ENCODE measurements around the gene FOXA3.

FOXA3 gene

GRCh38 chr19:45884682-45885555 is 20.8 kb downstream of the FOXA3 start:
- Histone ChIP-seq H3K4me1 (no peaks in the 10 kb centered on the region), H3K27me3 (no peaks in the 10 kb centered on the region), H3K4me3 (ENCODE audit: low read depth, low read length) (peak overlapping the region; percentile 57), H3K36me3 (peaks cover 8% of the 10 kb centered on the region), H3K9me3 (no peaks in the 10 kb centered on the region)
- DNase-seq = peak; percentile 47
- TF ChIP-seq CTCF (IDR thresholded peaks at IDR 0.05; ENCODE audit: low read depth, low read length) = no peak

GRCh38 chr19:45885556-45886426 is 21.7 kb downstream of the FOXA3 start, which contains the start of gene IRF2BP1:
Gene IRF2BP1, minus strand, starts transcription at chr19:45886141. Its CDS starts 367 bp downstream, at chr19:45885774.
- no peak for TF ChIP-seq CTCF (IDR thresholded peaks at IDR 0.05; ENCODE audit: low read depth, low read length)
- Histone ChIP-seq H3K36me3 (peaks cover 8% of the 10 kb centered on the region), H3K4me1 (no peaks in the 10 kb centered on the region), H3K4me3 (ENCODE audit: low read depth, low read length) (peak within 1 kb of the TSS; percentile 57), H3K9me3 (no peaks in the 10 kb centered on the region), H3K27me3 (no peaks in the 10 kb centered on the region)
- peak; percentile 94 for DNase-seq

GRCh38 chr19:45886427-45887199 is 22.5 kb downstream of the FOXA3 start:
- peaks cover 8% of the 10 kb centered on the region for H3K36me3 ChIP-seq
- DNase-seq = peak; percentile 92
- TF ChIP-seq CTCF (IDR thresholded peaks at IDR 0.05; ENCODE audit: low read depth, low read length) = no peak
- no peaks in the 10 kb centered on the region for H3K9me3 ChIP-seq
- no peaks in the 10 kb centered on the region for H3K4me1 ChIP-seq
- H3K4me3 ChIP-seq (ENCODE audit: low read depth, low read length) = peak overlapping the region; percentile 57
- no peaks in the 10 kb centered on the region for H3K27me3 ChIP-seq

- no peak for DNase-seq
- TF ChIP-seq CTCF (IDR thresholded peaks at IDR 0.05; ENCODE audit: low read depth, low read length) = no peak
- no peaks in the 10 kb centered on the region for H3K27me3 ChIP-seq
- no peaks in the 10 kb centered on the region for H3K4me1 ChIP-seq
- H3K4me3 ChIP-seq (ENCODE audit: low read depth, low read length) = peak overlapping the region; percentile 57
- H3K9me3 ChIP-seq = no peaks in the 10 kb centered on the region
- peaks cover 8% of the 10 kb centered on the region for H3K36me3 ChIP-seq
Measured at GRCh38 chr19:45887200-45887710, 23.1 kb downstream of the FOXA3 start.

- H3K9me3 ChIP-seq = no peaks in the 10 kb centered on the region
- peaks cover 1% of the 10 kb centered on the region for H3K36me3 ChIP-seq
- no peaks in the 10 kb centered on the region for H3K4me1 ChIP-seq
- DNase-seq = no peak
- H3K27me3 ChIP-seq = no peaks in the 10 kb centered on the region
- TF ChIP-seq CTCF (IDR thresholded peaks at IDR 0.05; ENCODE audit: low read depth, low read length) = no peak
- no peak overlapping the region for H3K4me3 ChIP-seq (ENCODE audit: low read depth, low read length)
Measured at GRCh38 chr19:45889210-45889885, 25.2 kb downstream of the FOXA3 start.
